Measurements from ENCODE around the gene IRS2. TPM values are rescaled to one million over a fixed set of nuclear protein-coding genes. Genes with fewer than 3 reads are reported as not detected.

The IRS2 gene
- total RNA-seq, 4 donors from 2014 or later, result 42.3 to 82.5 (median 52.6) TPM

DNA sequence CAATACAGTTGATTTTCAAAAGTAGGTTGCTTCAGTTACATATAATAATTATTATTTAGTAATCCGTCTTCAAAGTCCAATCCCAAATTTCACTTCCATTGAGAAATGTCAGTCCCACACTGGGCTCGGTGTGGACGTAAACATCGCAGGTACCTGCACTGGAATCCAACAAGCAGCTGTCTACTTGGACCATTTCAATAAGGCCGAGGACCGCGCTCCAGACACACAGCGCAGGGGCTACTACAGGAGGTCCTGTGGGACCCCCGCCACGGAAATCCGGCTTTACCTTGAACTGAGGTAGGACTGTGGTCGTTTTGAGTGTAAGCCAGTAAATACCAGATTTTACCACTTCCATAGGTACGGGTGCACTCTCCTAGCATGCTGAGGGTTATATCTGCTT, 30.8 kb downstream of the IRS2 start:
- TF ChIP-seq, protein P1, sequence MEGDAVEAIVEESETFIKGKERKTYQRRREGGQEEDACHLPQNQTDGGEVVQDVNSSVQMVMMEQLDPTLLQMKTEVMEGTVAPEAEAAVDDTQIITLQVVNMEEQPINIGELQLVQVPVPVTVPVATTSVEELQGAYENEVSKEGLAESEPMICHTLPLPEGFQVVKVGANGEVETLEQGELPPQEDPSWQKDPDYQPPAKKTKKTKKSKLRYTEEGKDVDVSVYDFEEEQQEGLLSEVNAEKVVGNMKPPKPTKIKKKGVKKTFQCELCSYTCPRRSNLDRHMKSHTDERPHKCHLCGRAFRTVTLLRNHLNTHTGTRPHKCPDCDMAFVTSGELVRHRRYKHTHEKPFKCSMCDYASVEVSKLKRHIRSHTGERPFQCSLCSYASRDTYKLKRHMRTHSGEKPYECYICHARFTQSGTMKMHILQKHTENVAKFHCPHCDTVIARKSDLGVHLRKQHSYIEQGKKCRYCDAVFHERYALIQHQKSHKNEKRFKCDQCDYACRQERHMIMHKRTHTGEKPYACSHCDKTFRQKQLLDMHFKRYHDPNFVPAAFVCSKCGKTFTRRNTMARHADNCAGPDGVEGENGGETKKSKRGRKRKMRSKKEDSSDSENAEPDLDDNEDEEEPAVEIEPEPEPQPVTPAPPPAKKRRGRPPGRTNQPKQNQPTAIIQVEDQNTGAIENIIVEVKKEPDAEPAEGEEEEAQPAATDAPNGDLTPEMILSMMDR (IDR thresholded peaks at IDR 0.05; ENCODE audit: low read depth), result no peak

GRCh38 chr13:109751477-109751876, 34.9 kb downstream of the IRS2 start:
- TF ChIP-seq, protein P1 (IDR thresholded peaks at IDR 0.05; ENCODE audit: low read depth), result no peak

- TF ChIP-seq, protein P1 (IDR thresholded peaks at IDR 0.05; ENCODE audit: low read depth), result no peak
Observed at GRCh38 chr13:109750221-109750775, 36.1 kb downstream of the IRS2 start.

DNA sequence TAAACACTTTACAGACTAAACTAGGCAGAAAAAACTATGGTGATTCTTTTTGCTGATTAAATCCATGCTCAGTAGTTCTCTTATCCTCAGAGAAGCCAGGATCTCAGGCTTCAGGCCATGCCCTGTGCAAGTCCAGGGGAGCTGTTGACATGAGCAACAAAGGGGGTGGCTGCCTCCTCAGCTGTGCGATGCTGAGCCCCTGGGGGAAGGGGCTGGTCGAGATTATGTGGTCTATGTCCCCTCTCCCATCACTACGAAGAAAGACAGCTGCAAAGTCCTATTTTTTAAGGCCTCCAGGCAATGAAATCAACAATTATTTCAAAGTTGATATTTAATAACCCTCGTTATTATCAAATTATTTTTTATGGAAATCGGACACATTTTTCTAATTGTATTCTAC, 37.0 kb downstream of the IRS2 start:
- TF ChIP-seq, protein P1 (IDR thresholded peaks at IDR 0.05; ENCODE audit: low read depth), result no peak

GRCh38 chr13:109748677-109749076, 37.7 kb downstream of the IRS2 start:
- TF ChIP-seq, protein P1 (IDR thresholded peaks at IDR 0.05; ENCODE audit: low read depth), result no peak

DNA sequence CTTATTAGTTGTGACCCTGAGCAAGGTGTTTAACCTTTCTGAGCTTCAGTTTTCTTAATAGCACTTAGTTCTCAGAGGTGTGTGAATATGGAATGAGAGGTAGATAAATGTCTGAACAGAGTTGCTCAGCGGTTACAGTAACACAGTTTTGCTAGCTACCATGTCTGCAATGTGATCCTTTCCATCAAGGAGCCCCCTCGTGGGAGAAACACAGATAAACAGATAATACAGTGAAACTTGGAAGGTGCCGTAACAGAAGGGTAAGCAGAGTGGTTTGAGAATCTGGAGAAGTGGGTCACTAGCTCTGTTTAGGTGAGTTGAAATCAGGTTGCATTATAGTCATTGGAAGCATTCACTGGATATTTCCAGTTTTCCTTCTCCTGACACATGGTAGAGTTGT, 38.9 kb downstream of the IRS2 start:
- TF ChIP-seq, protein P1 (IDR thresholded peaks at IDR 0.05; ENCODE audit: low read depth), result no peak

DNA sequence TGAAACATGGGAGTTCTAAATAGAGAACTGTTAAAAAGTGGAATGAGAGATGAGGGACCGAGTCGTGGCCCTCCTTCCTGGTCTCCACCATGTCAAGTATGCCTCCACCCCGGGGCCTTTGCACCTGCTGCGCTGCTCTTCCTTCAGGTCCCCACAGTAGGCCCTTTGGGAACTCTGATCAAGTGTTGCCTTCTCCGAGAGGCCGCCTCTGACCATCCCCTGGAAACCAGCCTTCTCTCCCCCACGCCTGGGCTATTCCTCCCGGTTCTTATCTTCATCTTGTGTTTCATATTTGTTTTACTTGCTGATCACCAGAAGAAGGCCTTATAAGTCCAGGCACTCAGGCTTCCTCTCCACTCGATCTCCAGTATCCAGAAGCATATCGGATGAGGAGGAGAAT, 40.0 kb downstream of the IRS2 start:
- TF ChIP-seq, protein P1 (IDR thresholded peaks at IDR 0.05; ENCODE audit: low read depth), result no peak
